GM18520 (cell line): Measurements from ENCODE around the gene SLC6A3.

Experiments
- ATAC-seq: cut with Tn5 transposase; IDR thresholded peaks from one replicate; pipeline ENCODE4 v1.9.1; 2021; ENCODE audit not compliant: unreplicated experiment

The SLC6A3 gene

GRCh38 chr5:1442222-1443145, 2.8 kb downstream of the SLC6A3 start:
- ATAC-seq: no peak

GRCh38 chr5:1441166-1441865, 3.9 kb downstream of the SLC6A3 start:
- no peak for ATAC-seq

GRCh38 chr5:1440098-1440493, 5.1 kb downstream of the SLC6A3 start:
- no peak for ATAC-seq

- no peak for ATAC-seq
Observed at GRCh38 chr5:1439388-1440097, 5.7 kb downstream of the SLC6A3 start.

GRCh38 chr5:1438871-1439270, 6.4 kb downstream of the SLC6A3 start:
- no peak for ATAC-seq

- no peak for ATAC-seq
Observed at GRCh38 chr5:1437876-1438559, 7.2 kb downstream of the SLC6A3 start.

GRCh38 chr5:1437226-1437829, 7.9 kb downstream of the SLC6A3 start:
- no peak for ATAC-seq

- no peak for ATAC-seq
Observed at GRCh38 chr5:1436681-1437080, 8.6 kb downstream of the SLC6A3 start.

- no peak for ATAC-seq
Observed at GRCh38 chr5:1436036-1436435, 9.2 kb downstream of the SLC6A3 start.

- ATAC-seq: no peak
Observed at GRCh38 chr5:1435369-1435768, 9.9 kb downstream of the SLC6A3 start.

- no peak for ATAC-seq
Observed at GRCh38 chr5:1432296-1432695, 12.9 kb downstream of the SLC6A3 start.

GRCh38 chr5:1431896-1432295, 13.3 kb downstream of the SLC6A3 start:
- ATAC-seq: no peak

GRCh38 chr5:1431021-1431811, 14.0 kb downstream of the SLC6A3 start:
- ATAC-seq: no peak

- no peak for ATAC-seq
Observed at GRCh38 chr5:1430121-1430795, 15.0 kb downstream of the SLC6A3 start.

- ATAC-seq: no peak
Observed at GRCh38 chr5:1429496-1429895, 15.7 kb downstream of the SLC6A3 start.

- no peak for ATAC-seq
Observed at GRCh38 chr5:1429066-1429465, 16.2 kb downstream of the SLC6A3 start.

- ATAC-seq: no peak
Observed at GRCh38 chr5:1428107-1428506, 17.1 kb downstream of the SLC6A3 start.

- ATAC-seq: no peak
Observed at GRCh38 chr5:1424716-1425115, 20.5 kb downstream of the SLC6A3 start.

GRCh38 chr5:1423901-1424603, 21.2 kb downstream of the SLC6A3 start:
- ATAC-seq: no peak
